HG02870 (cell line): ENCODE data around the gene OR4C46.
"Not testable (repeated sequence)": the region's sequence is repeated elsewhere in the genome, so short reads cannot be mapped to it uniquely, and the experiment has no call there.

Source experiments
- ATAC-seq: cut with Tn5 transposase; IDR thresholded peaks from one replicate; pipeline ENCODE4 v1.9.1; 2021; ENCODE audit warnings: mild to moderate bottlenecking, moderate library complexity; ENCODE audit not compliant: unreplicated experiment

The OR4C46 gene

GRCh38 chr11:54603898-54604297 lies at the start of gene OR4C46:
OR4C46 (minus strand) TSS chr11:54603998; CDS start chr11:54603998, 0 bp downstream.
- no peak for ATAC-seq

- not testable (repeated sequence) for ATAC-seq
Measured at GRCh38 chr11:54645606-54646005, 41.8 kb upstream of the OR4C46 start.

GRCh38 chr11:54561439-54561838 lies 42.4 kb downstream of the OR4C46 start:
- not testable (repeated sequence) for ATAC-seq

DNA sequence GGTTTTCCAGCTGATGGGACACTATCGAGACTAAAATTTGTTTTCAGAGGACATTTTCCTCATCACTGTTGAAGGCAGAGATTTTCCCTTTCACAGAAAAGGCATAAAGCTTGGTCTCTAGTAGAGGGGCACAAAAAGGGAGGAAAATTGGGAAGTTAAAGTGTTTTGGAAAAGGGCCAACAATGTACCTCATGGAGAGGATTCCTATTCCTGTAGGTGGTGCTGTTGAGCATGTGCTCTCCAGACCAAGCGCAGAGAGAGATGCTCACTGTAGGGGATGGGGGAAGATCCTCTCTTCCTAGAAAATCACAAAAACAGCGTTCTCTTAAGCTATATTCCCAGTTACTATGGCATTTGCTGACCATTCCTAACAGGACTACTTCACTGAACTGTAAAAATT lies 44.9 kb downstream of the OR4C46 start:
- no peak for ATAC-seq

- ATAC-seq = no peak
Measured at GRCh38 chr11:54558407-54558806, 45.4 kb downstream of the OR4C46 start.
